DND-41 (cell line): ENCODE data around the gene HIGD1A.

Experiments
- ATAC-seq: fragments of 200-7000 bp; cut with Tn5 transposase; 3 replicates; pipeline ENCODE4 v1.9.1; 2021; ENCODE audit warnings: low read depth; ENCODE audit not compliant: insufficient read depth
- DNase-seq: peaks from one replicate; pipeline ENCODE4 v3.0.0-alpha.2; 2020
- H2AFZ ChIP-seq: 2 replicates; pipeline ENCODE4 v1.6.0; 2012; ENCODE audit warnings: low read depth, low read length
- H3K27ac ChIP-seq: 2 replicates; pipeline ENCODE4 v1.5.1; 2012; ENCODE audit warnings: low read length, inconsistent platforms
- H3K27me3 ChIP-seq: fragments of 200-600 bp; sonication (generic); 2 replicates; pipeline ENCODE4 v1.6.0; 2012; ENCODE audit warnings: low read length, mild to moderate bottlenecking, inconsistent platforms; ENCODE audit not compliant: insufficient read depth, poor library complexity
- H3K36me3 ChIP-seq: 2 replicates; pipeline ENCODE4 v1.5.1; 2012; ENCODE audit warnings: low read length, inconsistent platforms; ENCODE audit not compliant: insufficient read depth
- H3K4me1 ChIP-seq: 2 replicates; pipeline ENCODE4 v1.5.1; 2012; ENCODE audit warnings: mild to moderate bottlenecking, low read length; ENCODE audit not compliant: insufficient read depth
- H3K4me2 ChIP-seq: 2 replicates; pipeline ENCODE4 v1.6.0; 2012; ENCODE audit warnings: mild to moderate bottlenecking, moderate library complexity, low read length, inconsistent platforms; ENCODE audit not compliant: insufficient read depth
- H3K4me3 ChIP-seq, 2 experiments: fragments of 200-600 bp in 1 of 2; shearing (Covaris generic) in 1 of 2; 2 replicates each; pipeline ENCODE4 v1.5.1; 2012 to 2016; ENCODE audit warnings: inconsistent platforms in 2 of 2, low read length in 2 of 2, mild to moderate bottlenecking in 2 of 2, low read depth in 1 of 2, moderate library complexity in 1 of 2
- H3K79me2 ChIP-seq: 2 replicates; pipeline ENCODE4 v1.6.0; 2012; ENCODE audit warnings: low read length, inconsistent platforms; ENCODE audit not compliant: insufficient read depth
- H3K9ac ChIP-seq: 2 replicates; pipeline ENCODE4 v1.6.0; 2012; ENCODE audit warnings: low read depth, mild to moderate bottlenecking, inconsistent platforms, low read length, moderate library complexity
- H3K9me3 ChIP-seq: 2 replicates; pipeline ENCODE4 v1.5.1; 2012; ENCODE audit warnings: low read length, moderate library complexity, mild to moderate bottlenecking, inconsistent platforms; ENCODE audit not compliant: insufficient read depth, severe bottlenecking
- H4K20me1 ChIP-seq: 2 replicates; pipeline ENCODE4 v1.6.0; 2012; ENCODE audit warnings: low read length; ENCODE audit not compliant: insufficient read depth
- CTCF ChIP-seq: IDR thresholded peaks from 2 replicates; pipeline ENCODE4 v1.5.1; 2012; ENCODE audit warnings: borderline replicate concordance, low read length, moderate library complexity, mild to moderate bottlenecking; ENCODE audit not compliant: poor library complexity, severe bottlenecking; ENCODE audit errors: extremely low read depth
- EZH2 ChIP-seq: IDR thresholded peaks from 3 replicates; pipeline ENCODE4 v1.6.1; 2012; ENCODE audit warnings: borderline replicate concordance, low read depth, mild to moderate bottlenecking, moderate library complexity, low read length, inconsistent platforms; ENCODE audit not compliant: severe bottlenecking

The HIGD1A gene

GRCh38 chr3:42820746-42821051, 16.4 kb upstream of the HIGD1A start:
- no peak overlapping the region for H3K4me2 ChIP-seq
- H2AFZ ChIP-seq, result no peak overlapping the region
- peaks cover 4% of the 10 kb centered on the region for H3K27me3 ChIP-seq
- H3K4me3 ChIP-seq, result no peak overlapping the region
- no peaks in the 10 kb centered on the region for H3K36me3 ChIP-seq
- no peak for TF ChIP-seq EZH2
- no peak for TF ChIP-seq CTCF
- no peak overlapping the region for H3K9ac ChIP-seq
- DNase-seq (no peak), ATAC-seq (no peak)
- no peaks in the 10 kb centered on the region for H3K4me1 ChIP-seq
- H3K79me2 ChIP-seq, result no peaks in the 10 kb centered on the region
- H4K20me1 ChIP-seq, result no peaks in the 10 kb centered on the region
- no peak overlapping the region for H3K27ac ChIP-seq
- H3K9me3 ChIP-seq, result no peaks in the 10 kb centered on the region

- Histone ChIP-seq H3K27ac (no peak overlapping the region), H3K4me2 (no peak overlapping the region), H3K4me1 (no peaks in the 10 kb centered on the region), H3K9ac (no peak overlapping the region), H3K36me3 (no peaks in the 10 kb centered on the region), H3K4me3 (no peak overlapping the region), H3K79me2 (no peaks in the 10 kb centered on the region), H2AFZ (no peak overlapping the region), H3K9me3 (no peaks in the 10 kb centered on the region), H4K20me1 (no peaks in the 10 kb centered on the region), H3K27me3 (peaks cover 8% of the 10 kb centered on the region)
- DNase-seq (no peak), ATAC-seq (no peak)
- TF ChIP-seq CTCF, result no peak
- no peak for TF ChIP-seq EZH2
Observed at GRCh38 chr3:42819351-42819965, 15.2 kb upstream of the HIGD1A start.

- no peak for ATAC-seq
- Histone ChIP-seq H4K20me1 (no peaks in the 10 kb centered on the region), H3K4me3 (no peak overlapping the region), H3K79me2 (no peaks in the 10 kb centered on the region), H3K9me3 (no peaks in the 10 kb centered on the region), H3K36me3 (no peaks in the 10 kb centered on the region), H3K4me2 (no peak overlapping the region), H3K4me1 (no peaks in the 10 kb centered on the region), H2AFZ (no peak overlapping the region), H3K9ac (no peak overlapping the region), H3K27ac (no peak overlapping the region), H3K27me3 (peaks cover 8% of the 10 kb centered on the region)
- no peak for DNase-seq
- TF ChIP-seq CTCF, result no peak
- no peak for TF ChIP-seq EZH2
Observed at GRCh38 chr3:42815826-42816225, 11.5 kb upstream of the HIGD1A start.
